Neural cell (in vitro differentiated cells): ENCODE measurements around the gene MYO5A.

Source experiments
- EZH2 ChIP-seq: fragments of 200-600, 300-800 bp; shearing (Covaris generic), sonication (generic); IDR thresholded peaks from 2 replicates; pipeline ENCODE4 v1.6.1; 2014; ENCODE audit warnings: antibody characterized with exemption, low read length, borderline replicate concordance, mild to moderate bottlenecking; ENCODE audit not compliant: insufficient read depth, poor library complexity, severe bottlenecking
- TAF1 ChIP-seq: IDR thresholded peaks from 2 replicates; pipeline ENCODE4 v1.6.1; 2012; ENCODE audit warnings: low read depth
- TF ChIP-seq, protein P1 (sequence below): fragments of 450-650 bp; IDR thresholded peaks from 2 replicates; pipeline ENCODE4 v1.5.1; 2014; ENCODE audit warnings: antibody characterized with exemption, mild to moderate bottlenecking, moderate library complexity; ENCODE audit not compliant: poor library complexity, severe bottlenecking

DNA sequence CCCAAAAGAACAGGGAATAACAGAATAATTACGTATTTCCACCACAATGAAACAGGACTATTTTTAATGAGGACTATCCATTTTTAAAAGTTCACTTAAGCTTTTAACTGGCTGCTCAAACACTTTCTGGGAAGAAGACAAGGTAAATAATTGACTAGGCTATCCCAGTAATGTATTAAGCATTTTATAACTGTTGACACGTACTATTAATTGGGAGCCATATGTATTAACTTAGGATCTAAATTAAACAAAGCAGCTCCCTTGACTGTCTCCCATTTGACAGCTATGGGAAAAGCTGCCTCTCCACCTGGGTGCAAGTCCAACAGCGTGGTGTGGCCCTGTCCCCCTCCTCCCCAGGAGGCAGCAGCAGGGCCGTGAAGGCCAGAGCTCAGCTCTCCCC, 269.2 kb downstream of the MYO5A start:
- TF ChIP-seq EZH2 = no peak
- no peak for TF ChIP-seq TAF1
- TF ChIP-seq, protein P1, sequence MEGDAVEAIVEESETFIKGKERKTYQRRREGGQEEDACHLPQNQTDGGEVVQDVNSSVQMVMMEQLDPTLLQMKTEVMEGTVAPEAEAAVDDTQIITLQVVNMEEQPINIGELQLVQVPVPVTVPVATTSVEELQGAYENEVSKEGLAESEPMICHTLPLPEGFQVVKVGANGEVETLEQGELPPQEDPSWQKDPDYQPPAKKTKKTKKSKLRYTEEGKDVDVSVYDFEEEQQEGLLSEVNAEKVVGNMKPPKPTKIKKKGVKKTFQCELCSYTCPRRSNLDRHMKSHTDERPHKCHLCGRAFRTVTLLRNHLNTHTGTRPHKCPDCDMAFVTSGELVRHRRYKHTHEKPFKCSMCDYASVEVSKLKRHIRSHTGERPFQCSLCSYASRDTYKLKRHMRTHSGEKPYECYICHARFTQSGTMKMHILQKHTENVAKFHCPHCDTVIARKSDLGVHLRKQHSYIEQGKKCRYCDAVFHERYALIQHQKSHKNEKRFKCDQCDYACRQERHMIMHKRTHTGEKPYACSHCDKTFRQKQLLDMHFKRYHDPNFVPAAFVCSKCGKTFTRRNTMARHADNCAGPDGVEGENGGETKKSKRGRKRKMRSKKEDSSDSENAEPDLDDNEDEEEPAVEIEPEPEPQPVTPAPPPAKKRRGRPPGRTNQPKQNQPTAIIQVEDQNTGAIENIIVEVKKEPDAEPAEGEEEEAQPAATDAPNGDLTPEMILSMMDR = no peak
